VCaP (cell line): ENCODE data around the gene MGAT5.

ENCODE experiments used
- H3K27ac ChIP-seq: fragments of 450-650 bp; 2 replicates; pipeline ENCODE4 v1.5.1; 2017
- CTCF ChIP-seq: fragments of 450-650 bp; conservative IDR thresholded peaks from 2 replicates; pipeline ENCODE4 v1.5.1; 2017; ENCODE audit warnings: mild to moderate bottlenecking, moderate library complexity

MGAT5 gene

GRCh38 chr2:134443814-134444480 lies 190.1 kb downstream of the MGAT5 start:
- TF ChIP-seq CTCF, result no peak
- H3K27ac ChIP-seq, result no peak overlapping the region

- no peak for TF ChIP-seq CTCF
- H3K27ac ChIP-seq, result no peak overlapping the region
Measured at GRCh38 chr2:134445116-134445515, 191.2 kb downstream of the MGAT5 start.

GRCh38 chr2:134445985-134446382 lies 192.1 kb downstream of the MGAT5 start:
- H3K27ac ChIP-seq, result no peak overlapping the region

GRCh38 chr2:134446383-134447017 lies 192.6 kb downstream of the MGAT5 start:
- H3K27ac ChIP-seq, result no peak overlapping the region
- TF ChIP-seq CTCF, result no peak

More at GRCh38 chr2:134445985-134446382, 192.1 kb downstream of the MGAT5 start:
- TF ChIP-seq CTCF, result no peak

- no peak for TF ChIP-seq CTCF
Measured at GRCh38 chr2:134447669-134448068, 193.8 kb downstream of the MGAT5 start.

GRCh38 chr2:134448650-134449049 lies 194.8 kb downstream of the MGAT5 start:
- no peak for TF ChIP-seq CTCF
- H3K27ac ChIP-seq, result no peak overlapping the region

More at GRCh38 chr2:134447669-134448068, 193.8 kb downstream of the MGAT5 start:
- H3K27ac ChIP-seq, result no peak overlapping the region

GRCh38 chr2:134449157-134449556 lies 195.3 kb downstream of the MGAT5 start:
- no peak overlapping the region for H3K27ac ChIP-seq
- TF ChIP-seq CTCF, result no peak
